Measurements from ENCODE around the gene KIF5C. TPM values are rescaled to one million over a fixed set of nuclear protein-coding genes. Genes with fewer than 3 reads are reported as not detected.

KIF5C gene
- total and polyA plus RNA-seq, 2 donors (not counting 1 experiment from before 2014, with no cell fraction given) = 0.09 to 0.17 TPM

- Histone ChIP-seq H3K4me2 (ENCODE audit: extremely low read depth, insufficient read depth, low read length) (no peak overlapping the region), H3K4me1 (ENCODE audit: control insufficient read depth, extremely low read depth, insufficient read depth, low read length) (no peaks in the 10 kb centered on the region), H3K27me3 (ENCODE audit: control insufficient read depth, insufficient read depth, low read length) (no peaks in the 10 kb centered on the region), H3K9ac (ENCODE audit: insufficient read depth, low read length) (no peak overlapping the region), H3K79me2 (ENCODE audit: control insufficient read depth, insufficient read depth, low read length) (no peaks in the 10 kb centered on the region), H3K27ac (ENCODE audit: insufficient read depth, low read length) (no peak overlapping the region), H3K9me3 (ENCODE audit: control insufficient read depth, insufficient read depth, low read depth, low read length) (no peaks in the 10 kb centered on the region), H3K36me3 (ENCODE audit: control insufficient read depth, insufficient read depth, low read length) (no peaks in the 10 kb centered on the region), H4K20me1 (ENCODE audit: control insufficient read depth, extremely low read depth, insufficient read depth, low read length) (no peaks in the 10 kb centered on the region), H3K4me3 (replicated peaks in 1 of 4; ENCODE audit: control extremely low read depth in 1 of 4, insufficient read depth in 1 of 4, low read depth in 3 of 4, low read length in 4 of 4) (no peak overlapping the region), H2AFZ (ENCODE audit: low read length) (no peak overlapping the region)
- TF ChIP-seq CTCF (conservative IDR thresholded peaks at IDR 0.05 in 1 of 2, IDR thresholded peaks at IDR 0.05 in 1 of 2; ENCODE audit: low read depth in 1 of 2, low read length in 2 of 2) = no peak
- TF ChIP-seq EZH2 (IDR thresholded peaks at IDR 0.05; ENCODE audit: low read length, missing control alignments) = no peak
- DNase-seq (ENCODE audit: low read depth in 2 of 2) = no peak
These were observed 55.2 kb downstream of the KIF5C start for GRCh38 chr2:148930046-148930775.

GRCh38 chr2:148932536-148932935 is 57.5 kb downstream of the KIF5C start:
- Histone ChIP-seq H3K36me3 (ENCODE audit: control insufficient read depth, insufficient read depth, low read length) (no peaks in the 10 kb centered on the region), H3K79me2 (ENCODE audit: control insufficient read depth, insufficient read depth, low read length) (no peaks in the 10 kb centered on the region), H3K4me1 (ENCODE audit: control insufficient read depth, extremely low read depth, insufficient read depth, low read length) (no peaks in the 10 kb centered on the region), H3K4me3 (replicated peaks in 1 of 4; ENCODE audit: control extremely low read depth in 1 of 4, insufficient read depth in 1 of 4, low read depth in 3 of 4, low read length in 4 of 4) (no peak overlapping the region), H3K27me3 (ENCODE audit: control insufficient read depth, insufficient read depth, low read length) (no peaks in the 10 kb centered on the region), H3K4me2 (ENCODE audit: extremely low read depth, insufficient read depth, low read length) (no peak overlapping the region), H4K20me1 (ENCODE audit: control insufficient read depth, extremely low read depth, insufficient read depth, low read length) (no peaks in the 10 kb centered on the region), H2AFZ (ENCODE audit: low read length) (no peak overlapping the region), H3K9ac (ENCODE audit: insufficient read depth, low read length) (no peak overlapping the region), H3K9me3 (ENCODE audit: control insufficient read depth, insufficient read depth, low read depth, low read length) (no peaks in the 10 kb centered on the region), H3K27ac (ENCODE audit: insufficient read depth, low read length) (no peak overlapping the region)
- TF ChIP-seq EZH2 (IDR thresholded peaks at IDR 0.05; ENCODE audit: low read length, missing control alignments) (no peak), CTCF (conservative IDR thresholded peaks at IDR 0.05 in 1 of 2, IDR thresholded peaks at IDR 0.05 in 1 of 2; ENCODE audit: low read depth in 1 of 2, low read length in 2 of 2) (no peak)
- no peak for DNase-seq (ENCODE audit: low read depth in 2 of 2)

- Histone ChIP-seq H3K4me3 (replicated peaks in 1 of 4; ENCODE audit: control extremely low read depth in 1 of 4, insufficient read depth in 1 of 4, low read depth in 3 of 4, low read length in 4 of 4) (no peak overlapping the region), H4K20me1 (ENCODE audit: control insufficient read depth, extremely low read depth, insufficient read depth, low read length) (no peaks in the 10 kb centered on the region), H3K4me2 (ENCODE audit: extremely low read depth, insufficient read depth, low read length) (no peak overlapping the region), H3K9me3 (ENCODE audit: control insufficient read depth, insufficient read depth, low read depth, low read length) (no peaks in the 10 kb centered on the region), H3K4me1 (ENCODE audit: control insufficient read depth, extremely low read depth, insufficient read depth, low read length) (no peaks in the 10 kb centered on the region), H3K27me3 (ENCODE audit: control insufficient read depth, insufficient read depth, low read length) (no peaks in the 10 kb centered on the region), H3K79me2 (ENCODE audit: control insufficient read depth, insufficient read depth, low read length) (no peaks in the 10 kb centered on the region), H3K27ac (ENCODE audit: insufficient read depth, low read length) (no peak overlapping the region), H3K9ac (ENCODE audit: insufficient read depth, low read length) (no peak overlapping the region), H3K36me3 (ENCODE audit: control insufficient read depth, insufficient read depth, low read length) (no peaks in the 10 kb centered on the region), H2AFZ (ENCODE audit: low read length) (no peak overlapping the region)
- DNase-seq (ENCODE audit: low read depth in 2 of 2) = no peak
- TF ChIP-seq EZH2 (IDR thresholded peaks at IDR 0.05; ENCODE audit: low read length, missing control alignments) (no peak), CTCF (conservative IDR thresholded peaks at IDR 0.05 in 1 of 2, IDR thresholded peaks at IDR 0.05 in 1 of 2; ENCODE audit: low read depth in 1 of 2, low read length in 2 of 2) (no peak)
These were observed 58.4 kb downstream of the KIF5C start for GRCh38 chr2:148933456-148933855.

Data from fibroblast of lung (primary cell).